ENCODE measurements around the gene NCOA1.

The NCOA1 gene

DNA sequence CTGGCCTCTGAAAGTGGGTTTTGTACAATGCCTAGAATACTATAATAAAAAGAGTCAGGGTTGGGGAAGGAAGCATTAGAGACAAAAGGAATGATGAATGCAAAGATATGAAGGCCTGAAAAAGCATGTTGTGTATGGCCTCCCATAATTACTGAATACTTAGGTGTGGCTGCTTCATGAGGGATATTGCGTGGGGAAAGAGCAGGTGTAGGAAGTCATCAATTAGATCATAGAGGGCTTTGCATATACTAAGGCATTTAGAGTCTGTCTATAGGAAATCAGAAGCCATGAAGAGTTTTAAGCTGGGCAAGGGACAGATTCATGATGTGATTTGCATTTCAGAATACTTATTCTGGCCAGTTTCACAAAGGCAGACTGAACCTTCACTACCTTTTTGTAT lies 48.2 kb downstream of the NCOA1 start:
- H3K36me3 ChIP-seq (ENCODE audit: low read depth), result no peaks in the 10 kb centered on the region
- no peak for DNase-seq (ENCODE audit: low spot score)
- no peak overlapping the region for H3K27ac ChIP-seq (ENCODE audit: poor library complexity, severe bottlenecking)
- no peak for ATAC-seq (ENCODE audit: low read depth)
- H3K27me3 ChIP-seq (ENCODE audit: insufficient read depth, poor library complexity, severe bottlenecking), result no peaks in the 10 kb centered on the region
- H3K4me3 ChIP-seq (ENCODE audit: severe bottlenecking), result no peak overlapping the region
- H3K4me1 ChIP-seq (ENCODE audit: insufficient read depth, poor library complexity, severe bottlenecking), result no peaks in the 10 kb centered on the region
- TF ChIP-seq, protein P1, sequence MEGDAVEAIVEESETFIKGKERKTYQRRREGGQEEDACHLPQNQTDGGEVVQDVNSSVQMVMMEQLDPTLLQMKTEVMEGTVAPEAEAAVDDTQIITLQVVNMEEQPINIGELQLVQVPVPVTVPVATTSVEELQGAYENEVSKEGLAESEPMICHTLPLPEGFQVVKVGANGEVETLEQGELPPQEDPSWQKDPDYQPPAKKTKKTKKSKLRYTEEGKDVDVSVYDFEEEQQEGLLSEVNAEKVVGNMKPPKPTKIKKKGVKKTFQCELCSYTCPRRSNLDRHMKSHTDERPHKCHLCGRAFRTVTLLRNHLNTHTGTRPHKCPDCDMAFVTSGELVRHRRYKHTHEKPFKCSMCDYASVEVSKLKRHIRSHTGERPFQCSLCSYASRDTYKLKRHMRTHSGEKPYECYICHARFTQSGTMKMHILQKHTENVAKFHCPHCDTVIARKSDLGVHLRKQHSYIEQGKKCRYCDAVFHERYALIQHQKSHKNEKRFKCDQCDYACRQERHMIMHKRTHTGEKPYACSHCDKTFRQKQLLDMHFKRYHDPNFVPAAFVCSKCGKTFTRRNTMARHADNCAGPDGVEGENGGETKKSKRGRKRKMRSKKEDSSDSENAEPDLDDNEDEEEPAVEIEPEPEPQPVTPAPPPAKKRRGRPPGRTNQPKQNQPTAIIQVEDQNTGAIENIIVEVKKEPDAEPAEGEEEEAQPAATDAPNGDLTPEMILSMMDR (IDR thresholded peaks at IDR 0.05; ENCODE audit: poor library complexity, severe bottlenecking), result no peak
- no peaks in the 10 kb centered on the region for H3K9me3 ChIP-seq (ENCODE audit: severe bottlenecking)

DNA sequence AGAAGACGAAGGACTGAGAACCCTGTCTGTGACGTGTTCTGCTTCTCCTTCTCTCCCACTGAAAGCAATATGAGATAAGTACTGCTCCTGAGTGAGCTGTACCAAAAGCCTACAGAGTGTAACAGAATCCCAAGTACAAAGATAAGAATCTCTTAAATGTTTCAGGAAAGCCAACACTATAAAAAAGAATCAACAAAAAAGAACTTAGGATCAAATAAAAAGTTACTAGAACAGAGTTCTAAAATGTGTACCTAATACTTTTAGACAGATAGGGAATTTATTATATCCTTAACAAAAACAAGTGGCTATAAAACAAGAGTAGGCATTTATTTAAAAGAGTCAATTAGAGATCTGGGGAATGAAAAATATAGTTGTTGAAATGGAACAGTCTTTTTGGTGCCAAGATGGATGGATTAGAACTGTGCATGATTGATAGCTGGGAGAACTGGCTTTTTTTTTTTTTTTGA lies 49.0 kb downstream of the NCOA1 start:
- H3K27ac ChIP-seq (ENCODE audit: poor library complexity, severe bottlenecking), result no peak overlapping the region
- no peaks in the 10 kb centered on the region for H3K4me1 ChIP-seq (ENCODE audit: insufficient read depth, poor library complexity, severe bottlenecking)
- H3K9me3 ChIP-seq (ENCODE audit: severe bottlenecking), result no peaks in the 10 kb centered on the region
- no peaks in the 10 kb centered on the region for H3K27me3 ChIP-seq (ENCODE audit: insufficient read depth, poor library complexity, severe bottlenecking)
- no peak overlapping the region for H3K4me3 ChIP-seq (ENCODE audit: severe bottlenecking)
- no peaks in the 10 kb centered on the region for H3K36me3 ChIP-seq (ENCODE audit: low read depth)
- TF ChIP-seq, protein P1 (IDR thresholded peaks at IDR 0.05; ENCODE audit: poor library complexity, severe bottlenecking), result no peak
- DNase-seq (ENCODE audit: low spot score) (no peak), ATAC-seq (ENCODE audit: low read depth) (no peak)

DNA sequence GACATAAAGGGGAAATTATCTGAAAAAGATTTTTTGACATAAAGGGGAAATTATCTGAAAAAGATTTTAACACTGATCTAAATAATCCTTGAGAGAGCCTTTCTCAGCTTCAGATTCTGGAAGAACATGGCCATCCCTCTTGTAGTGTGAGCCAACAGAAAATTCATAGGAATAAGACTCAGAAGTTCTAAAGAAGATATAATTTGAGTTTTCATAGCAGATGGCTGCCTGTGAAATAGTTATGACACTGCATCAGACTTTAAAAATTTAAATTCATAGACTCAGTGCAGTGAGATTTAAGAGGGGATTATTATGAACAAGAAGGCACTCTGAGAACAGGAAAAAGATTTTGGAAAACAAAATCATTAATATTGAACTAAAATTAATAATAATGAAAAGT lies 50.6 kb downstream of the NCOA1 start:
- H3K4me1 ChIP-seq (ENCODE audit: insufficient read depth, poor library complexity, severe bottlenecking), result no peaks in the 10 kb centered on the region
- no peaks in the 10 kb centered on the region for H3K9me3 ChIP-seq (ENCODE audit: severe bottlenecking)
- H3K27me3 ChIP-seq (ENCODE audit: insufficient read depth, poor library complexity, severe bottlenecking), result no peaks in the 10 kb centered on the region
- TF ChIP-seq, protein P1 (IDR thresholded peaks at IDR 0.05; ENCODE audit: poor library complexity, severe bottlenecking), result no peak
- ATAC-seq (ENCODE audit: low read depth), result no peak
- H3K4me3 ChIP-seq (ENCODE audit: severe bottlenecking), result no peak overlapping the region
- no peak overlapping the region for H3K27ac ChIP-seq (ENCODE audit: poor library complexity, severe bottlenecking)
- DNase-seq (ENCODE audit: low spot score), result no peak
- no peaks in the 10 kb centered on the region for H3K36me3 ChIP-seq (ENCODE audit: low read depth)

DNA sequence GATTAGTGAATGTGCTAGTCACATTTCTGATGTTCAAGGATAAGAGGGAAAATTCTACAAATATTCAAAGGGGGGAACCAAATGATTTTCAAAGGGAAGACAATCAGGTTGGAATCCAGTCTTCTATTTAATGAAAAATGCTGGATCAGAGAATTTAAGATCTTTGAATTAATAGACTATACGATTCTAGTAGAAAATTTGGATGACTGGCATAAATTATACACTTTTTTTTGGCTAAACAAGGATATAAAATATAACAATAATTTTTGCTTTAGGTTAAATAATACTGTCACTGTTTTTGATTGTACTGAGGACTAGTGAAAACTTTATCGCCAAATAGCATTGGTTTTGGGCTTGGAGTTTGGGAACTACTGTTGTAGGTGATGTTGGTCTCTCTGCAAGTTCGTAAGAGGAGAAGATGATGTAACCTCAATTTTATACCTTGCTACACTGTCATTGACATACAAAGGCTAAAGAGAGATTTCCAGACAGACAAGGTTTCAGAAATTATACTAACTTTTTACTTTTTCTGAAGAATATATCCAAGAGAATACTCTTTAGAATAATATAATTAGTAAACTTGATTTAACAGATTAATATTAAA lies 51.3 kb downstream of the NCOA1 start:
- Histone ChIP-seq H3K27me3 (ENCODE audit: insufficient read depth, poor library complexity, severe bottlenecking) (no peaks in the 10 kb centered on the region), H3K4me3 (ENCODE audit: severe bottlenecking) (no peak overlapping the region), H3K4me1 (ENCODE audit: insufficient read depth, poor library complexity, severe bottlenecking) (no peaks in the 10 kb centered on the region), H3K36me3 (ENCODE audit: low read depth) (no peaks in the 10 kb centered on the region), H3K9me3 (ENCODE audit: severe bottlenecking) (no peaks in the 10 kb centered on the region), H3K27ac (ENCODE audit: poor library complexity, severe bottlenecking) (no peak overlapping the region)
- TF ChIP-seq, protein P1 (IDR thresholded peaks at IDR 0.05; ENCODE audit: poor library complexity, severe bottlenecking), result no peak
- DNase-seq (ENCODE audit: low spot score) (no peak), ATAC-seq (ENCODE audit: low read depth) (no peak)

DNA sequence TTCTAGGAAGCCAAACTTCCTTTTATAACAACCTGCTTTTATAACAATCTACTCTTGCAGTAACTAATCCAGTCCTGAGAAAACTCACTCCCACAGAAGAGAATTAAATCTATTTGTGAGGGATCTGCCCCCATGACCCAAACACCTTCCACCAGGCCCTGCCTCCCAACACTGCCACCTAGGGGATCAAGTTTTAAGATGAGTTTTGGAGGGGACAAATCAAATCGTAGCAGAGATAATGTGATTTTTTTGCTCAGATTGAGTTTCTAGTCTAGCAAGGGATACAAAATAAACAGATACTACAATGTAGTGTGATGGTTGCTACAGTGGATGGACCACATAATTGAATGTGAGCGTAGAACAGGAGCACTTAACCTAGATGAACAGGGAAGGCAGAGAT lies 52.2 kb downstream of the NCOA1 start:
- no peaks in the 10 kb centered on the region for H3K9me3 ChIP-seq (ENCODE audit: severe bottlenecking)
- TF ChIP-seq, protein P1 (IDR thresholded peaks at IDR 0.05; ENCODE audit: poor library complexity, severe bottlenecking), result peak; percentile 9
- no peaks in the 10 kb centered on the region for H3K4me1 ChIP-seq (ENCODE audit: insufficient read depth, poor library complexity, severe bottlenecking)
- H3K27ac ChIP-seq (ENCODE audit: poor library complexity, severe bottlenecking), result no peak overlapping the region
- no peaks in the 10 kb centered on the region for H3K36me3 ChIP-seq (ENCODE audit: low read depth)
- no peak for ATAC-seq (ENCODE audit: low read depth)
- no peaks in the 10 kb centered on the region for H3K27me3 ChIP-seq (ENCODE audit: insufficient read depth, poor library complexity, severe bottlenecking)
- no peak for DNase-seq (ENCODE audit: low spot score)
- no peak overlapping the region for H3K4me3 ChIP-seq (ENCODE audit: severe bottlenecking)

Measured in RWPE2 (cell line).